HCT116 (cell line): Measurements from ENCODE around the gene DVL2.

Source experiments
- TF ChIP-seq, protein P1 (sequence below), 3 experiments: fragments of 200-600 bp in 1 of 3; sonication (generic) in 1 of 3; IDR thresholded peaks in 2 of 3; conservative IDR thresholded peaks in 1 of 3; 2 replicates each; pipeline ENCODE4 v1.5.1; 2012 to 2017; ENCODE audit warnings: low read depth in 2 of 3, low read length in 2 of 3, antibody characterized with exemption in 1 of 3, borderline replicate concordance in 1 of 3, control low read depth in 1 of 3, mild to moderate bottlenecking in 1 of 3, mixed read lengths in 1 of 3, mixed run types in 1 of 3, moderate library complexity in 1 of 3; ENCODE audit not compliant: insufficient read depth in 1 of 3
- TF ChIP-seq, protein P2 (sequence below): IDR thresholded peaks from 2 replicates; pipeline ENCODE4 v1.6.1; 2012; ENCODE audit warnings: low read depth
- TF ChIP-seq, protein P3 (sequence below): IDR thresholded peaks from 2 replicates; pipeline ENCODE4 v1.6.1; 2012

DNA sequence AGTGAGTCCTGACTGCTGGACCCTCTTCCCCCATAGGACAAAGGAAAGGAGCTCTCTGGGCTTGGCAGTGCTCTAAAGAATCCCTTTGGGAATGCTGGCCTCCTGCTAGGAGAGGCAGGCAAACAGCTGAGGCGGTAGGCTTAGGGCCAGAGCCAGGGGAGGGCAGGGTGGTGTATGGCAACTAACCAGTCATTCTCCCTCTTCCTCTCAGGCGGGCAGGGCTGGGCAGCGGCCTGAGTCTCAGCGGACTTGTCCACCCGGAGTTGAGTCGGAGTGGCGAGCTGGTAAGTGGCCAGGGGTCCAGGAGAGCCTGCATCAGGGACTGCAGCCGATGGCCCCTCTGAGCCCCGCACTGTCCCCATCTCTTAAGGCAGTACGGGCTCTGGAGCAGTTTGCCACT lies 10.2 kb downstream of the DVL2 start:
- TF ChIP-seq, protein P1, sequence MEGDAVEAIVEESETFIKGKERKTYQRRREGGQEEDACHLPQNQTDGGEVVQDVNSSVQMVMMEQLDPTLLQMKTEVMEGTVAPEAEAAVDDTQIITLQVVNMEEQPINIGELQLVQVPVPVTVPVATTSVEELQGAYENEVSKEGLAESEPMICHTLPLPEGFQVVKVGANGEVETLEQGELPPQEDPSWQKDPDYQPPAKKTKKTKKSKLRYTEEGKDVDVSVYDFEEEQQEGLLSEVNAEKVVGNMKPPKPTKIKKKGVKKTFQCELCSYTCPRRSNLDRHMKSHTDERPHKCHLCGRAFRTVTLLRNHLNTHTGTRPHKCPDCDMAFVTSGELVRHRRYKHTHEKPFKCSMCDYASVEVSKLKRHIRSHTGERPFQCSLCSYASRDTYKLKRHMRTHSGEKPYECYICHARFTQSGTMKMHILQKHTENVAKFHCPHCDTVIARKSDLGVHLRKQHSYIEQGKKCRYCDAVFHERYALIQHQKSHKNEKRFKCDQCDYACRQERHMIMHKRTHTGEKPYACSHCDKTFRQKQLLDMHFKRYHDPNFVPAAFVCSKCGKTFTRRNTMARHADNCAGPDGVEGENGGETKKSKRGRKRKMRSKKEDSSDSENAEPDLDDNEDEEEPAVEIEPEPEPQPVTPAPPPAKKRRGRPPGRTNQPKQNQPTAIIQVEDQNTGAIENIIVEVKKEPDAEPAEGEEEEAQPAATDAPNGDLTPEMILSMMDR (IDR thresholded peaks at IDR 0.05 in 2 of 3, conservative IDR thresholded peaks at IDR 0.05 in 1 of 3; ENCODE audit: borderline replicate concordance in 1 of 3, insufficient read depth in 1 of 3, low read depth in 2 of 3, low read length in 2 of 3): no peak
- TF ChIP-seq, protein P2, sequence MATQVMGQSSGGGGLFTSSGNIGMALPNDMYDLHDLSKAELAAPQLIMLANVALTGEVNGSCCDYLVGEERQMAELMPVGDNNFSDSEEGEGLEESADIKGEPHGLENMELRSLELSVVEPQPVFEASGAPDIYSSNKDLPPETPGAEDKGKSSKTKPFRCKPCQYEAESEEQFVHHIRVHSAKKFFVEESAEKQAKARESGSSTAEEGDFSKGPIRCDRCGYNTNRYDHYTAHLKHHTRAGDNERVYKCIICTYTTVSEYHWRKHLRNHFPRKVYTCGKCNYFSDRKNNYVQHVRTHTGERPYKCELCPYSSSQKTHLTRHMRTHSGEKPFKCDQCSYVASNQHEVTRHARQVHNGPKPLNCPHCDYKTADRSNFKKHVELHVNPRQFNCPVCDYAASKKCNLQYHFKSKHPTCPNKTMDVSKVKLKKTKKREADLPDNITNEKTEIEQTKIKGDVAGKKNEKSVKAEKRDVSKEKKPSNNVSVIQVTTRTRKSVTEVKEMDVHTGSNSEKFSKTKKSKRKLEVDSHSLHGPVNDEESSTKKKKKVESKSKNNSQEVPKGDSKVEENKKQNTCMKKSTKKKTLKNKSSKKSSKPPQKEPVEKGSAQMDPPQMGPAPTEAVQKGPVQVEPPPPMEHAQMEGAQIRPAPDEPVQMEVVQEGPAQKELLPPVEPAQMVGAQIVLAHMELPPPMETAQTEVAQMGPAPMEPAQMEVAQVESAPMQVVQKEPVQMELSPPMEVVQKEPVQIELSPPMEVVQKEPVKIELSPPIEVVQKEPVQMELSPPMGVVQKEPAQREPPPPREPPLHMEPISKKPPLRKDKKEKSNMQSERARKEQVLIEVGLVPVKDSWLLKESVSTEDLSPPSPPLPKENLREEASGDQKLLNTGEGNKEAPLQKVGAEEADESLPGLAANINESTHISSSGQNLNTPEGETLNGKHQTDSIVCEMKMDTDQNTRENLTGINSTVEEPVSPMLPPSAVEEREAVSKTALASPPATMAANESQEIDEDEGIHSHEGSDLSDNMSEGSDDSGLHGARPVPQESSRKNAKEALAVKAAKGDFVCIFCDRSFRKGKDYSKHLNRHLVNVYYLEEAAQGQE: no peak
- TF ChIP-seq, protein P3, sequence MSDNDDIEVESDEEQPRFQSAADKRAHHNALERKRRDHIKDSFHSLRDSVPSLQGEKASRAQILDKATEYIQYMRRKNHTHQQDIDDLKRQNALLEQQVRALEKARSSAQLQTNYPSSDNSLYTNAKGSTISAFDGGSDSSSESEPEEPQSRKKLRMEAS: no peak
